Measurements from ENCODE around the gene INTS12. TPM values are rescaled to one million over a fixed set of nuclear protein-coding genes. Genes with fewer than 3 reads are reported as not detected.

The INTS12 gene
- total RNA-seq, 2 experiments from 2014 or later: 17.8 to 19.9 TPM

DNA sequence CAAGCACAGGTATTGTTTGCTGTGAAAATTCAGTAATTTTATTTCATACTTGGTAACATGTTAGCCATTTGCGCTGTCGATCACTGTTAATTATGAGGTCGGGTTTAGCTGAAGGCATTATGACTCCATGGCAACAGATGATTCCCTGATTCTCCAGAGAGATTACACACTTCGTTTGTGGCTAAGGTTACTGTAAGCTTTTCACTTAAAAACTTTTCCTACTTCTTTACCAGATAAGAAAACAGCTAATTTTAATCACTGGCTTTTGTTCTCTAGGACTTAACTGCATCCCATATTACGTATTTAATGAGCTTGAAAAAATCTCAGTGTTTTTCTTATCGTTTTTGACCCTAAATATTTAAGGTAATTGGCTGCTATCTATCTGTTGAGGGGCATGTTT is 2.2 kb upstream of the INTS12 start:
- Mint-ChIP-seq H3K27ac (no peak overlapping the region), H3K9me3 (no peaks in the 10 kb centered on the region), H3K4me1 (ENCODE audit: low read depth) (peaks cover 37% of the 10 kb centered on the region), H3K4me3 (no peak overlapping the region), H3K36me3 (ENCODE audit: low read depth) (peaks cover 11% of the 10 kb centered on the region), H3K27me3 (no peaks in the 10 kb centered on the region)
- ATAC-seq (ENCODE audit: poor library complexity) (no peak), DNase-seq (no peak)
- ChIA-PET CTCF (interaction anchor here (0.7 to 1.4 kb wide), 2 partner anchors 9 to 596 kb away, joined by 3 to 4 read pairs; no protein-coding TSS in a partner anchor), POLR2A (no interaction called here)
- Histone ChIP-seq H3K4me3 (ENCODE audit: low read length) (no peak overlapping the region), H3K36me3 (ENCODE audit: insufficient read depth, low read length) (no peaks in the 10 kb centered on the region), H3K9me3 (ENCODE audit: control insufficient read depth in 1 of 2, insufficient read depth in 1 of 2, low read length in 2 of 2) (no peaks in the 10 kb centered on the region), H3K27ac (ENCODE audit: low read depth in 1 of 2, low read length in 2 of 2) (no peak overlapping the region), H3K4me1 (ENCODE audit: insufficient read depth, low read length) (peaks cover 5% of the 10 kb centered on the region), H3K27me3 (ENCODE audit: control insufficient read depth in 1 of 2, insufficient read depth in 2 of 2, low read length in 2 of 2) (no peaks in the 10 kb centered on the region)
- intact Hi-C loops (cut with DNase I, micrococcal nuclease): loop anchor here in 1 of 2 experiments (10.0 kb wide), 1 partner anchor 566 kb away; the partner anchor contains the start of gene TET2
- TF ChIP-seq, protein P1, sequence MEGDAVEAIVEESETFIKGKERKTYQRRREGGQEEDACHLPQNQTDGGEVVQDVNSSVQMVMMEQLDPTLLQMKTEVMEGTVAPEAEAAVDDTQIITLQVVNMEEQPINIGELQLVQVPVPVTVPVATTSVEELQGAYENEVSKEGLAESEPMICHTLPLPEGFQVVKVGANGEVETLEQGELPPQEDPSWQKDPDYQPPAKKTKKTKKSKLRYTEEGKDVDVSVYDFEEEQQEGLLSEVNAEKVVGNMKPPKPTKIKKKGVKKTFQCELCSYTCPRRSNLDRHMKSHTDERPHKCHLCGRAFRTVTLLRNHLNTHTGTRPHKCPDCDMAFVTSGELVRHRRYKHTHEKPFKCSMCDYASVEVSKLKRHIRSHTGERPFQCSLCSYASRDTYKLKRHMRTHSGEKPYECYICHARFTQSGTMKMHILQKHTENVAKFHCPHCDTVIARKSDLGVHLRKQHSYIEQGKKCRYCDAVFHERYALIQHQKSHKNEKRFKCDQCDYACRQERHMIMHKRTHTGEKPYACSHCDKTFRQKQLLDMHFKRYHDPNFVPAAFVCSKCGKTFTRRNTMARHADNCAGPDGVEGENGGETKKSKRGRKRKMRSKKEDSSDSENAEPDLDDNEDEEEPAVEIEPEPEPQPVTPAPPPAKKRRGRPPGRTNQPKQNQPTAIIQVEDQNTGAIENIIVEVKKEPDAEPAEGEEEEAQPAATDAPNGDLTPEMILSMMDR (IDR thresholded peaks at IDR 0.05): no peak

- POLR2A ChIA-PET: interaction anchor here (0.7 kb wide), 1 partner anchor 19 kb away, joined by 4 read pairs; no protein-coding TSS in a partner anchor
- Mint-ChIP-seq H3K9me3 (no peaks in the 10 kb centered on the region), H3K4me1 (ENCODE audit: low read depth) (peaks cover 41% of the 10 kb centered on the region), H3K27ac (no peak overlapping the region), H3K27me3 (no peaks in the 10 kb centered on the region), H3K4me3 (peak overlapping the region; percentile 100), H3K36me3 (ENCODE audit: low read depth) (peaks cover 11% of the 10 kb centered on the region)
- ATAC-seq (ENCODE audit: poor library complexity) (no peak), DNase-seq (no peak)
- no peaks in the 10 kb centered on the region for H3K36me3 ChIP-seq (ENCODE audit: insufficient read depth, low read length)
- TF ChIP-seq, protein P1 (IDR thresholded peaks at IDR 0.05): no peak
- no peaks in the 10 kb centered on the region for H3K9me3 ChIP-seq (ENCODE audit: control insufficient read depth in 1 of 2, insufficient read depth in 1 of 2, low read length in 2 of 2)
- CTCF ChIA-PET: interaction anchor here (0.7 to 1.4 kb wide), 2 partner anchors 9 to 596 kb away, joined by 3 to 4 read pairs; no protein-coding TSS in a partner anchor
- H3K4me3 ChIP-seq (ENCODE audit: low read length): no peak overlapping the region
- H3K27me3 ChIP-seq (ENCODE audit: control insufficient read depth in 1 of 2, insufficient read depth in 2 of 2, low read length in 2 of 2): no peaks in the 10 kb centered on the region
- intact Hi-C loops (cut with DNase I, micrococcal nuclease): loop anchor here in 1 of 2 experiments (10.0 kb wide), 1 partner anchor 565 kb away; the partner anchor contains the start of gene TET2
- H3K27ac ChIP-seq (ENCODE audit: low read depth in 1 of 2, low read length in 2 of 2): no peak overlapping the region
- H3K4me1 ChIP-seq (ENCODE audit: insufficient read depth, low read length): peaks cover 6% of the 10 kb centered on the region
These were observed 1.6 kb upstream of the INTS12 start for GRCh38 chr4:105710012-105710600.

GRCh38 chr4:105709081-105709450 is 577 bp upstream of the INTS12 start:
- H3K4me3 Mint-ChIP-seq: peak overlapping the region; percentile 100
- ATAC-seq (ENCODE audit: poor library complexity) (peak; percentile 9), DNase-seq (peak in 3 of 14 experiments; percentile 3 to 7 (median 7))
- H3K4me1 Mint-ChIP-seq (ENCODE audit: low read depth): peaks cover 41% of the 10 kb centered on the region
- peaks cover 11% of the 10 kb centered on the region for H3K36me3 Mint-ChIP-seq (ENCODE audit: low read depth)
- no peaks in the 10 kb centered on the region for H3K9me3 ChIP-seq (ENCODE audit: control insufficient read depth in 1 of 2, insufficient read depth in 1 of 2, low read length in 2 of 2)
- peak overlapping the region; percentile 94 for H3K27ac Mint-ChIP-seq
- intact Hi-C loops (cut with DNase I, micrococcal nuclease): loop anchor here (5.0 to 10.0 kb wide), 3 partner anchors 232 to 608 kb away; partner anchors contain the start of genes AIMP1 (in 1 of the 2), PPA2 (in 1 of the 2) and TBCK (in 1 of the 2)
- ChIA-PET POLR2A (interaction anchor here (2.3 to 2.4 kb wide), 2 partner anchors 9 to 235 kb away, joined by 10 to 16 read pairs; partner anchors contain the start of gene PPA2), CTCF (no interaction called here)
- H3K4me3 ChIP-seq (ENCODE audit: low read length): peak overlapping the region; percentile 68
- no peaks in the 10 kb centered on the region for H3K9me3 Mint-ChIP-seq
- no peaks in the 10 kb centered on the region for H3K27me3 ChIP-seq (ENCODE audit: control insufficient read depth in 1 of 2, insufficient read depth in 2 of 2, low read length in 2 of 2)
- no peaks in the 10 kb centered on the region for H3K36me3 ChIP-seq (ENCODE audit: insufficient read depth, low read length)
- H3K27ac ChIP-seq (ENCODE audit: low read depth in 1 of 2, low read length in 2 of 2): peak overlapping the region; percentile 43 to 62
- H3K27me3 Mint-ChIP-seq: no peaks in the 10 kb centered on the region
- TF ChIP-seq, protein P1 (IDR thresholded peaks at IDR 0.05): no peak
- H3K4me1 ChIP-seq (ENCODE audit: insufficient read depth, low read length): peaks cover 9% of the 10 kb centered on the region
